IPS DF 4.7 (cell line): ENCODE measurements around the gene NPAS2.

Experiments
- DNase-seq: peaks from one replicate; pipeline ENCODE4 v3.0.0-alpha.2; 2013; ENCODE audit warnings: low spot score; ENCODE audit errors: extremely low read depth

The NPAS2 gene

DNA sequence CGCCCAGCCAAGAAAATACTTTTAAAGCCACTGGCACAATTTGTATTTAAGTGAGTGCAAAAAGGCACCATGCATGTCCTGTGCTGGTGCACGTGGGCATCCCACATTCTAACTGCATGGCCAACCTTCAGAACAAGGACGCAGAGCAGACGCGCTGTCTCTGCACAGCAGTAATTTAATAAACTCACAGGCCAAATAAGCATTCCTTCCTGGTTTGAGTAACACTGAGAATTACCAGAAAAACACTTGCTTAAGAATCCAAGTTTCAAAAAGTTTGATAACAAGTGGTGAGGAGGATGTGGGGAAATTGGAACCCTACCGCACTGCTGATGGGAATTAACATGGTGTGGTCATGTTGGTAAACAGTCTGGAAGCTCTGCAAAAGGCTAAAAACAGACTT, 220.8 kb downstream of the NPAS2 start:
- DNase-seq = no peak

- DNase-seq = no peak
These were observed 221.5 kb downstream of the NPAS2 start for GRCh38 chr2:101041413-101041812.

GRCh38 chr2:101045330-101045729, 225.4 kb downstream of the NPAS2 start:
- DNase-seq = no peak
